GM13976 (cell line): ENCODE data around the gene CIDEC.
A peak's percentile ranks its signal among the peaks of the same experiment; 100 is the strongest.
"Not testable (repeated sequence)": the region's sequence is repeated elsewhere in the genome, so short reads cannot be mapped to it uniquely, and the experiment has no call there.

Source experiments
- DNase-seq: peaks from one replicate; pipeline ENCODE4 v3.0.0; 2012; ENCODE audit warnings: low spot score
- CTCF ChIP-seq: IDR thresholded peaks from 2 replicates; pipeline ENCODE4 v1.5.1; 2012; ENCODE audit warnings: borderline replicate concordance, mild to moderate bottlenecking; ENCODE audit not compliant: insufficient read depth; ENCODE audit errors: extremely low read depth, missing control alignments, control extremely low read depth
- in situ Hi-C: fragments of 300-500 bp; cut with MboI; formaldehyde crosslinking; loops from one replicate; pipeline ENCODE4 v1.12.0; 2022; ENCODE audit warnings: low sequenced_read_pairs, mixed read lengths, inconsistent platforms; ENCODE audit not compliant: unreplicated experiment

CIDEC gene

GRCh38 chr3:9862391-9863057 lies 17.5 kb downstream of the CIDEC start:
- in situ Hi-C loops: no loop called here
- DNase-seq: peak; percentile 82
- TF ChIP-seq CTCF: peak; percentile 26

GRCh38 chr3:9861626-9862130 lies 18.4 kb downstream of the CIDEC start:
- in situ Hi-C loops: no loop called here
- TF ChIP-seq CTCF: no peak

GRCh38 chr3:9861201-9861600 lies 18.9 kb downstream of the CIDEC start:
- in situ Hi-C loops: no loop called here
- no peak for DNase-seq
- no peak for TF ChIP-seq CTCF

More at GRCh38 chr3:9861626-9862130, 18.4 kb downstream of the CIDEC start:
- DNase-seq: peak; percentile 27

- no peak for DNase-seq
- in situ Hi-C loops: no loop called here
- no peak for TF ChIP-seq CTCF
Measured at GRCh38 chr3:9859530-9860025, 20.5 kb downstream of the CIDEC start.

- no peak for DNase-seq
- no peak for TF ChIP-seq CTCF
- in situ Hi-C loops: no loop called here
Measured at GRCh38 chr3:9855594-9855993, 24.5 kb downstream of the CIDEC start.

GRCh38 chr3:9854291-9854940 lies 25.6 kb downstream of the CIDEC start:
- DNase-seq, in situ Hi-C loops: not testable (repeated sequence)

- TF ChIP-seq CTCF: no peak
- in situ Hi-C loops: no loop called here
- DNase-seq: no peak
Measured at GRCh38 chr3:9852528-9852927, 27.5 kb downstream of the CIDEC start.

- in situ Hi-C loops, DNase-seq: not testable (repeated sequence)
Measured at GRCh38 chr3:9851926-9852325, 28.1 kb downstream of the CIDEC start.

- DNase-seq, in situ Hi-C loops: not testable (repeated sequence)
Measured at GRCh38 chr3:9851383-9851782, 28.7 kb downstream of the CIDEC start.
